Measurements from ENCODE around the gene SCD.

DNA sequence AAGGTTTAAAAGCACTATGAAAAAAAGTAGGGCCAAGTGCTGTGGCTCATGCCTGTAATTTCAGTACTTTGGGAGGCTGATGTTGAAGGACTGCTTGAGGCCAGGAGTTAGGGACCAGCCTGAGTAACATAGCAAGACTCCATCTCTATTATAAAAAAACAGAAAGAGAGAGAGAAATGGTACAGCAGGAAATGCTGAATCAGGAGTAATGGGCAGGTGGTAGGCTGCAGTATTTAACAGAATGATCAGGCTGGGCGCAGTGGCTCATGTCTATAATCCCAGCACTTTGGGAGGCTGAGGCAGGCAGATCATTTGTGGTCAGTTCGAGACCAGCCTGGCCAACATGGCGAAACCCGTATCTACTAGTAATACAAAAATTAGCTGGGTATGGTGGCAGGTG, 49.6 kb downstream of the SCD start:
- TF ChIP-seq, protein P1, sequence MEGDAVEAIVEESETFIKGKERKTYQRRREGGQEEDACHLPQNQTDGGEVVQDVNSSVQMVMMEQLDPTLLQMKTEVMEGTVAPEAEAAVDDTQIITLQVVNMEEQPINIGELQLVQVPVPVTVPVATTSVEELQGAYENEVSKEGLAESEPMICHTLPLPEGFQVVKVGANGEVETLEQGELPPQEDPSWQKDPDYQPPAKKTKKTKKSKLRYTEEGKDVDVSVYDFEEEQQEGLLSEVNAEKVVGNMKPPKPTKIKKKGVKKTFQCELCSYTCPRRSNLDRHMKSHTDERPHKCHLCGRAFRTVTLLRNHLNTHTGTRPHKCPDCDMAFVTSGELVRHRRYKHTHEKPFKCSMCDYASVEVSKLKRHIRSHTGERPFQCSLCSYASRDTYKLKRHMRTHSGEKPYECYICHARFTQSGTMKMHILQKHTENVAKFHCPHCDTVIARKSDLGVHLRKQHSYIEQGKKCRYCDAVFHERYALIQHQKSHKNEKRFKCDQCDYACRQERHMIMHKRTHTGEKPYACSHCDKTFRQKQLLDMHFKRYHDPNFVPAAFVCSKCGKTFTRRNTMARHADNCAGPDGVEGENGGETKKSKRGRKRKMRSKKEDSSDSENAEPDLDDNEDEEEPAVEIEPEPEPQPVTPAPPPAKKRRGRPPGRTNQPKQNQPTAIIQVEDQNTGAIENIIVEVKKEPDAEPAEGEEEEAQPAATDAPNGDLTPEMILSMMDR (IDR thresholded peaks at IDR 0.05), result no peak
- no peak for TF ChIP-seq POLR2A (IDR thresholded peaks at IDR 0.05)
